22Rv1 (cell line): ENCODE data around the gene SFPQ.

ENCODE experiments used
- CTCF ChIP-seq: fragments of 450-650 bp; IDR thresholded peaks from 2 replicates; pipeline ENCODE4 v1.5.1; 2017; ENCODE audit warnings: mild to moderate bottlenecking
- ZFX ChIP-seq: fragments of 450-650 bp; IDR thresholded peaks from 2 replicates; pipeline ENCODE4 v1.6.1; 2017; ENCODE audit warnings: antibody characterized with exemption, borderline replicate concordance

DNA sequence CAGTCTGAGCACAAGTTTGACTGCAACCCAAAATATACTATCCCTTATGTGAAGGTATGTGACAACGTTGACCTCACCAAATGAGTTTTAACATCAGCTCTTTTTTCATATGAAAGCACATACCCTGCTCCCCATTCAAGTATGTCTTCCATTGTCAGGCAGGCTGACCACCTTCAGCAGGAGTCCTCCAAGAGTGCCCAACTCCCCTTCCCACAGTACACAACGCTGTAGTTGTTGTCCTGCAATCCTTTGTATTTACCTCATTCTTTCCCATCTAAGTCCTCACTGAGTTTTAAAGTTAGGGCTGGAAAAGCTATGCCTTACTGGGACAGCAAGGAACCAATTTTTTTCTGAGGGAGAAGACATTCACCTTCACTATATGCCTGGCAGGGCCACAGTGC lies 14.7 kb downstream of the SFPQ start:
- TF ChIP-seq CTCF (no peak), ZFX (no peak)
